DMS 273 treated with DMSO at 0.1 percent for 48 hours (cell line): ENCODE data around the gene CDH18.
A peak's percentile ranks its signal among the peaks of the same experiment; 100 is the strongest.

Experiments
- DNase-seq: peaks from one replicate; lab custom pipeline; 2025; lab: John Stamatoyannopoulos, UW

CDH18 gene, protein sequence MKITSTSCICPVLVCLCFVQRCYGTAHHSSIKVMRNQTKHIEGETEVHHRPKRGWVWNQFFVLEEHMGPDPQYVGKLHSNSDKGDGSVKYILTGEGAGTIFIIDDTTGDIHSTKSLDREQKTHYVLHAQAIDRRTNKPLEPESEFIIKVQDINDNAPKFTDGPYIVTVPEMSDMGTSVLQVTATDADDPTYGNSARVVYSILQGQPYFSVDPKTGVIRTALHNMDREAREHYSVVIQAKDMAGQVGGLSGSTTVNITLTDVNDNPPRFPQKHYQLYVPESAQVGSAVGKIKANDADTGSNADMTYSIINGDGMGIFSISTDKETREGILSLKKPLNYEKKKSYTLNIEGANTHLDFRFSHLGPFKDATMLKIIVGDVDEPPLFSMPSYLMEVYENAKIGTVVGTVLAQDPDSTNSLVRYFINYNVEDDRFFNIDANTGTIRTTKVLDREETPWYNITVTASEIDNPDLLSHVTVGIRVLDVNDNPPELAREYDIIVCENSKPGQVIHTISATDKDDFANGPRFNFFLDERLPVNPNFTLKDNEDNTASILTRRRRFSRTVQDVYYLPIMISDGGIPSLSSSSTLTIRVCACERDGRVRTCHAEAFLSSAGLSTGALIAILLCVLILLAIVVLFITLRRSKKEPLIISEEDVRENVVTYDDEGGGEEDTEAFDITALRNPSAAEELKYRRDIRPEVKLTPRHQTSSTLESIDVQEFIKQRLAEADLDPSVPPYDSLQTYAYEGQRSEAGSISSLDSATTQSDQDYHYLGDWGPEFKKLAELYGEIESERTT

DNA sequence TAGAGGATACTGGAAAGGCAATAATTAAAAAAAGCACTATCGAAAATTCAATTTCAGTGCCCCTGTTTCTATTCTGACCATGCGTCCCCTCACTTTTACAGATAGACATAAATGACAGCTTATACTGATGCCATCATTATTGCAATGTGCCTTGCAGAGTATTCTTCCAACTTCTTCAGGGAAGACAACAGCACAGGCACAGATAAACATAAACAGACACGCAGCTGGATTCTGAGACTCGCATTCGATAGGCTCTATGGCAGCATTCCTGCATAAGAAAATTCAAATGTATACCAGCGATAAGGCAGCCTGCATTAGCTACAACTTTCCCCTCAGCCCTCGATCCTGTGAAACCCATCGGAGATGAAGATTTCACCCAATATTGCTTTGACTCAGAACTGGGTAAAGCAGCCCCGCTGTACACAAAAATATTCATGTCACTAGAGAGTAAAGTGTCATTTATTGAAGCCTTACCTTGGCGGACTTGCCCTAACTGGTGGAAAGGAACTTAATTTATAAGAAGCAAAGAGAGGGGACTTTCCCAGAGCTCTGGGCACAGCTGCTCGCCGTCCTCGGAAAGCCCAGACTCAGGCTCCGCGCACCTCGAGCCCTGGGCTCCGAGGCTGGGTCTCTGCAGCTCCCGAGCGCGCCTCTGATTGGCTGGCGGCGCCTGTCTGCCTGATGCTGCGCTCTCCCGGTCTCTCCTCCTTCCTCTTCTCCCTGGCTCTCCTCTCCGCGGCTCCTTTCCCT, at the start of gene CDH18:
Gene CDH18 (minus strand): TSS at position 589 of the 750 bp plus-strand sequence. CDS start 149,214 bp downstream, outside the sequence.
- peak; percentile 70 for DNase-seq

DNA sequence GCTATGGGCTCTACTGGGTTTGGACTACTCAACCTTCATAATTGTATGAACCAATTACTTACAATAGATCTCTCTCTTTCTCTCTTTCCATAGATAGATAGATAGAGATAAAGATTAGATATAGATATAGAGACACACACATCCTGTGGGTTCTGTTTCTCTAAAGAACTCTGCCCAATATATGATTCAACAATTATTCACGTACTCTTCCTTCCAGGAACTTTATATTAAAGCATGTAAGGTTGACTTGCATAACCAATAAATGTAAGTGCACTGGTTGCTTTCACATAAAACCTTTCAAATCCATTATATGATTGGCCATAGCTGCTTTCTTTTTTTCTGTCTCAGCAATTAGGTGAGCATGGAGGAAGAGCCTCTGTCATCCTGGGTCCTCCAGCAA, 46.7 kb upstream of the CDH18 start:
- no peak for DNase-seq

DNA sequence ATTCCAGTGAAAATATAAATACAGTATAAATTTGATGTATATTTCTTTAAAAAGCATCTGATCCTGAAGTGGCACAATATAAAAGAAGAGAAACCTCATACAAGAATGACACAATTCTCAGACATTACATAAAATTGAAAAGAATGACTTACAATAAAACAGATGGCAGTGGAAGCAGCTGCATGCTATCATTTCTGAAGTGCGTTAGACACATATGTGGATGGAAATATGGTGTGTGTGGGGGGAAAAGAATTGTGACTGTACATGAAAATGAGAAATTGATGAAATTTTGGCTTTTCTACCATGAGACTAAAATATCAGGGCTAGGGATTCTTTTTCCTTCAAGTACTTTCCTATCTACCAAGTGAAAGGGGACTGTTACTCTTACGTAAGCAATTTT, 45.9 kb upstream of the CDH18 start:
- no peak for DNase-seq

DNA sequence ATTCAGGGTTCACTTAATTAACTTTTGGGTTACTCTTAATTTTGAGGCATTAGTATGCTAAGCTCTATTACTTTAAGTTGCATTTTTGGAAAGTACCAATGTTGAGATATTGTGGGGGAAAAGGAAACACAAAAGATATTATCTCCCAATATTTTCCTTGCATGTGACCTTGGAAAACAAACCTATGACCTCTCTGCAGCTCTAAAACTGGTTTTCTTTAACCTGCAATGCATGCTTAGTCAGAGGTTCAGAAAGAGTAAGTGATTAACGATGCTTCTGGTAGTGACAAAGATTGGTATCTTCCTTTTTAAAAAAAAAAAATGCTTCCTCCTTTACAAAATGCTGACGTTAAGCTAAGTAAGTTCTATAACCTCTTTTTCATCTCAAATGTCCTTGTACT, 44.9 kb upstream of the CDH18 start:
- DNase-seq, result no peak

DNA sequence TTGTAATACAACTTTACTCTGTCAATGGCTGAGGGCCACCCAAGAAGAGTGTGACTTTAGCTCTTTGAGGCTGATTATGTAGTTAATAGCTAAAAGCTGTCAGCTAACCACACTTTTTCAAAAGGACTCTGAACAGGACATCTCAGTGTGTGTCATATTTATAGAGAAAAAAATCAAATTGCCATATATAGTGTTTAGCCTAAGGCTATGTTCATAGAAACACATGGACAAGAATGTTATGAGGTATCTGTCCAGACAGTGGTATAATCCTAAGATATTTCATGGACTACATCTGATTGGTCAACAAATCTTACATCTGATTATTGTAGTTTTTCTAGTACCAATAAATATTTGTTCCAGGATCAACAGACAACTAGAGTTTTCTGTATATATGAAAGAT, 42.1 kb upstream of the CDH18 start:
- no peak for DNase-seq

DNA sequence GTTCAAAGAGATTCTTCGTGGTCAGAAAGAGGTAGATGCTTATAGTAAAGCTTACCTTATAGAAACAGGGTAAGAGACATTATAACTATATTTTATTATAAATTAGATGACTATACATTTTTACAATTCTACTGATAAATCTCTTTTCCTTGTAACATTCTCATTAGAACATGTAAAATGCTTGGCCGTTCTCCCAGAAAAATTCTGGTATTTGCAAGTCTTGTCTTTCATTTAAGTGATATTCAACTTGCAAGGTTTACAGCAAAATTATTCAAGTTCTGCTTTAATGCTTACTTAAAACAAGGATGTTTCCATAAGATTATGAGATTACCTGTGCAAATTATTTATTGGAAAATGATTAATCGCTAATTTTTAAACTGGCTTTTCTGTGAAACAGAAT, 41.3 kb upstream of the CDH18 start:
- DNase-seq, result no peak

DNA sequence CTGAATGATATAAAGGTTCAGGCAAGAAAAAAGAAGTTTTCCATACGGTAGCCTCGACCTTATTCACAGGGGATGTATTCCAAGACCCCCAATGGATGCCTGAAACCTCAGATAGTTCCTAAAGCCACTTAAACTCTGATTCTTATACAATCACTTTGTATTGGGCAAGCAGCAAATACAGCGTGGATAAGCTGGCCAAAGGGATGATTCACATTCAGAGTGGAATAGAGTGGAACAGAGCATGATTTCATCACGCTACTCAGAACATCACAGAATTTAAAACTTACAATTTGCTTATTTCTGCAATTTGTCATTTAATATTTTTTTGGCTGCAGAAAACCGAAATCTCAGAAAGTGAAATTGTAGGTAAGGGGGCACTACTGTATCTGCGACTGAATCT, 40.5 kb upstream of the CDH18 start:
- DNase-seq, result no peak

DNA sequence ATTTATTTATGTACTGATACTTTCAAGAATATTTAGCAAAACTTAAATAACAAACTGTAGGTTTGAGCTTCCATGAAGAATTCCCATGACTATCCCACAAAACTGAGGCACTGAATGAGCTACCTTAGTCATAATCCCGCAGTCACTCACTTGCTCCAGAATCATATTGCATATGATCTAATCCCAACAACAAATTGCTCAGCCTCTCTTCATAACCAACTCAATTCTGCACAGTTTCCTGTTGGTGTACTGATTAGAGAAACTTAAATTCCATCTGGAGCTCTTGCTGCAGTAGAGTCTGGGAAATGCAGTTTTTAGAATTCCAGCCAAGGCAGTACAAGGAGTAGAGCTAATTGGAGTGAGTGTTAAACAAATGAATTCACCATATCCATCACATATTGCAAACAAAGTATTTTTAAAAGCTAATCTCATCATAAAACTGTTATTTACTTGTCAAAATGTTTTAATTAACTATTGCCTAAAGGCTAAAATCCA, 35.7 kb upstream of the CDH18 start:
- no peak for DNase-seq

DNA sequence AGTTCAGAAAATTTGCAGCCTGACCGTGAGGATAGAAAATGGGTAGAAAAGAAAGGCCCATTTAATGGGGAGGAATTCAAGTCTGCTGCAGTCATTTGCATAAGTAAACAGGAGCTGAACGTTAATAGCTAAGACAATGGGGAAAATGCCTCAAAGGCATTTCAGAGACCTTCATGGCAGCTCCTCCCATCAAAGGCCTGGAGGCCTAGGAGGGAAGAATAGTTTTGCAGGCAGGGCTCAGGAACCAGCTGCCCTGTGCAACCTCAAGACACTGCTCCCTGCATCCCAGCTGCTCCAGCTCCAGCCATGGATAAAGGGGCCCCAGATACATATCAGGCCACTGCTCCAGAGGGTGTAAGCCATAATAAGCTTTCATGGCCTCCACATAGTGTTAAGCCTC, 32.2 kb upstream of the CDH18 start:
- DNase-seq, result no peak

DNA sequence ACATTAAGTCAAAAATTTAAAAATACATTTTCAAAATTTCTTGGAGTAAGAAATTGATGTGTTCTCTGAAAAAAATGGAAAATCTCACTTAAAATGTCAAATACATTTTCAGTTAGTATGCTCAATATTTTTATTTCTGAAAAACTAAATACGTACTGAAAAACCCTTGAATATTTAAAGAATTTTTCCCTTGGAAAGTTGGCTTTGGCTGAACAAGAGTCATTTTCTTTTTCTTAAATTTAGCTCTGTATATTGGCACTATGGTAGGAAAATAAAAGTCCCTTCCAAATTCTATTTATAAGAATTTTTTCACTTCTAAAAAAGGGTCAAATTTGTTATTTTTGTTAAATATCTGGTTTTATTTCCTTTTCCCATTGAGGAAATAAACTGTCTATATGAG, 29.0 kb upstream of the CDH18 start:
- no peak for DNase-seq

DNA sequence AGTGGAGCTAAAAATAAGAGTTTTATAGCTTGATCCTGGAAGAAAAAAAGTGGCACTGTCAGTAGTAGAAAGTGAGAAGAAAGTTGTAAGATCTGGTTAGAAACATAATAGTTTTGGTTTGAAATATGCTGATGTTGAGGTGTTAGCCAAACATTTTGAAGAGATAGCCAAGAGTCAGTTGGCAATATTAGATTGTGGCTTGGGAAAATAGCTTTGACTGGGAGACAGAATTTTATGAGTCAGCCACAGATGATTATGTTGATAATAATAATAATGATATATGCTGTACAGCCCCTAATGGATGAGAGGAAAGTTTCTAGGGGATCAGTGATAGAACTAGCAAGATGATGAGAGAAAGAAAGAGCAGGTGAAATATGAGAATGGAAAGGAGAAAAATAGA, 12.4 kb upstream of the CDH18 start:
- no peak for DNase-seq

DNA sequence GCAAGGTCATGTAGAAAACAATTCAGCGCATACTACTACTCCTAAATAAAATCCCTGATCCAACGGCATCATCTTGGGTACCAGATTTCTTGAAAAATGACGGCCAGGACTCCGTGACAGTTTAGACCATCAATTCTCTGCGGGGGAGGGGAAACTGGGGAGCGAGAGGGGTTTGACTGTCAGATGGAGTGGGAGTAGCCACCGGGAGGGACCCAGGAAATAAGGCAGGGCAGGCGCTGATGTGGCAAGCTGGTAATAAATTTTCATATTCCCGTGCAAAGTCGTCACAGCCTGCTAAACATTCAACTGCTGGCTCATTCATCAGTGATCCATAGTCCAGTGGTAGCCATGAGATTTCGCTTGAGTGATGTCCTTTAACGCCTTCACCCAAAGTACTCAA, 457 bp upstream of the CDH18 start:
- DNase-seq, result no peak

DNA sequence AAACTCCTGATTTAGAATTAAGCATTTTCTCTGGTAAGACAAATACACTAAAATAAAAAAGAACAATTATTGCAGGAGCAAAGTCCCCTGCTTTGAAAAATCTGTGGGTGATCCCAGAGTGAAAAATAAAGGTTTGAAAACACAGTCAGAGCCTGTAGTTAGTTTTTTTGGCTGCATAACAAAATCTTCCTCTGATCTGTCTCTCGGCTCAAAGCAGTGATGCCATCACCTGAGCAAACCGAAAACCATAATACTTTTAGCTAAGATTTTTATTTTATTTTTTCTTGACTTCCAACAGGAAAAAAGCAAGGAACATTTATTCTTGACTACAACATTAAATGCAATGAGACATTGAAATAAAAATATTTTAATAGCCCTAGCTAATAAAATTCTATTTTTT, 1.2 kb downstream of the CDH18 start:
- DNase-seq, result no peak

DNA sequence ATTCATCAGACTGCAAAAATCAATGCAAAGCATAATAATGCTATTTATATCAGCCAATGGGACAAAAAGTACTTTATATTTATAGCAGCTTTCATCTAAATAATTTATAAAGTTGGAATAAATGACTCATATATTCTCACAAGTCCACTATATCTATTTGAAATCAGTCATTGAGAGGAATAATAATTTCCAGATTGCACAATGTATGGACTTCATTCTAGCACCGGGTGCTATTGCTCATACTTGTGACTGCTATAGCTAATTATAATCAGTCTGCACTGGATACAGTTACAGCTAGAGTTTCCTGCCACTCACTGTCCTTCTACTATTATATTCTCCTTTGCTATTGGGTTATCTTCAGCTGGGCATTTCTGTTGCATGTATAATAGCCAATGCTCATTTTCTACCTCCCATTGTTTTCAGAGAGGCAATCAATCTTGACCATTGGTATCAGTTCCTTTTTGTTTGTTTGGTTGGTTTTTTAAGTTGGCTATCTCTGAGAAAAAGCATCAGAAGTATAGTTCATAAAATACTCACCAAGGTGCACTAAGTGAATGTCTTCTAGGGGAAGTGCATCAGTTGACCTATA, 1.9 kb downstream of the CDH18 start:
- no peak for DNase-seq

DNA sequence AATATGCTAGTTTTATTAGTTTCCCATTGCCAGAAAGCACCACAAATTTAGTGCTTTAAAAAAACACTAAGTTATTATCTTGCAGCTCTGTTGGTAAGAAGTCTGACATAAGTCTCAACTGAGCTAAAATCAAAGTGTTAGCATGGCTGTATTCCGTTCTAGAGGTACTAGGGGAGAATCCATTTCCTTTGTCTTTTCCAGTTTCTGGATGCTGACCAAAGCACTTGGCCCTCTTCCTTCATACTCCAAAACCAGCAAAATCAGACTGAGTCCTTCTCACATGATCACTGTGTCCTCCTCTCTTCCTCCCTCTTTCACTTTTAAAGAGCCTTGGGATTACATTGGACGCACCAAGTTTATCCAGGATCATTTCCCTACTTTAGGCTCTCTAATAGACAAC, 9.5 kb downstream of the CDH18 start:
- DNase-seq, result no peak

DNA sequence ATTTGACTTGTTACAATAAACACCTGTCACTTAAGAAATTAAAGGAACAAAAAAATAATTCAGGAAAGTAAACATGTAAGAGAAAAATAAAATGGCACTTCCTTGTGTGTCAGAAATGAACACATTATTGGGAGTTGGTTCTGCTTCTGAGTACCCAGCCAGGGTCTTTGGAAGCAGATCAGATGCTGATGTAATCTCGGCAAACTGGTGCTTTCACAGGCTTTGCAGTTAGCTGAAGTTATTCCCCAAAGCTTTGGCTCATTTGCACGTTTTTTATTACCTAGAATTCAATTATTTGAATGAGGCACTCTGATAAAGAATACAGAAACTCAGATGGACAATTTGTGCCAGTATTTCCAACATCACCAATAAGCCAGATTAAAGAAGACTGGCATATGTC, 10.9 kb downstream of the CDH18 start:
- DNase-seq, result no peak

DNA sequence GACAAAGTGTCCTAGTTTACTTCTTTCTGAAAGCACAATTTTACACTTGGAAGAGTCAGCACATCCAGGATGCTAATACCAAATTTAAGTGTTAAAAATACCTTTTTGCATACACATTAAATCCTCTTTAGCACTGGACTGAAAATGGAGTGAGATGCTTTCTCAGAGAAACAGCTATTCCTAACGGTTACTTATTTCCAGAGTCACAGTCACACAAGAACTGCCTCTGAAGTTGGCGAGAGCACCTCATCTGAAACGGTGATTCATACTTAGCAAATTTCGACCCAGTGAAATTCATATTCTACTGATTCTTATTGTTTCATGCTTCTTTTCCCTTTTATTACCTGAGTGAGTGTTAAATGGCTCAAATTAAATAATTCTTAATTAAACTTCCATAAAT, 12.2 kb downstream of the CDH18 start:
- no peak for DNase-seq

DNA sequence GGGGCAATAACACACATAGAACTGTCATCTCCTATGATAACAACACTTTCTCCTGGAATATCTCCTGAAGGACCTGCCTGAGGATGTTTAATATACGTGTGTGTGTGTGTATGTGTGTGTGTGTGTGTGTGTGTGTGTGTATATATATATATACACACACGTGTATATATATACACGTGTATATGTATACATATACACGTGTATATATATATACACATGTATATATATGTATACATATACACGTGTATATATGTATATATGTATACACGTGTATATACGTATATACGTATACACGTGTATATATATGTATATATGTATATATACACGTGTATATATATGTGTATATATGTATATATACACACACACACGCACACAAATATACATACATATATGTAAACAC, 27.5 kb downstream of the CDH18 start:
- DNase-seq, result no peak

DNA sequence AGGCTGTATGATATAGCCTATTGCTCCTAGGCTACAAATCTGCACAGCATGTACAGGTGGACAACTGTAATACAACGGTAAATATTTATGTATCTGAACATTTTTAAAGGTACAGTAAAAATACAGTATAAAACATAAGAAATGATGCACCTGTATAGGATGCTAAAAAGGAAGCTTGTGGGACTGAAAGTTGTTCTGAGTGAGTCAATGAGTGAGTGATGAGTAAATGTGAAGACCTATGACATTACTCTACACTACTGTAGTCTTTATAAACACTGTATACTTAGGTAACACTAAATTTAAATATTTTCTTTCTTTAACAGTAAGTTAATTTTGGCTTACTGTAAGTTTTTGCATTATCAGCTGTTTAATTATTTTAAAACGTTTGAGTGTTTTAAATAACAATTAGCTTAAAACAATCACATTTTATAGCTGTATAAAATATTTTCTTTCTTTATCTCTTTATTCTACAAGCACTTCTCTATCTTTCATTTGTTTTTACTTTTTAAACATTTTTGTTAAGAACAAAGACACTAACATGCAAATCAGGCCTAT, 28.1 kb downstream of the CDH18 start:
- no peak for DNase-seq

DNA sequence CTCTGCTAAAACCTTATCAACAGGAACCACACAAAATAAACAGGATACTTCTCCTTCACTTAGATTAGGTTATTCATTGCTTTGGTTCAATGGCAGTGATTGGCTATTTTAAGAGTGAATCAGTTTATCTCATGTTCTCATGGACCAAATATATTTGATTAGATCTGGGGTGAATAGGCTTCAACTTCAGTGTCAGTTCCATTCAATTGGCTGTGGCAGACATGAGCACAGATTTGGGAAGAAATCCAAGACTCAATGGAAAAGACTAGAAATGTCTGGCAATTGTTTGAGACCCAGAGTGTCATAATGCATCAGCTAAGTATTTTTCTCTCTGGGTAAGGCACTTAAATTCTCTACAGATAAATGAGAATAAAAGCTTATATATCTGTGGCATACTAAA, 37.1 kb downstream of the CDH18 start:
- DNase-seq, result no peak

DNA sequence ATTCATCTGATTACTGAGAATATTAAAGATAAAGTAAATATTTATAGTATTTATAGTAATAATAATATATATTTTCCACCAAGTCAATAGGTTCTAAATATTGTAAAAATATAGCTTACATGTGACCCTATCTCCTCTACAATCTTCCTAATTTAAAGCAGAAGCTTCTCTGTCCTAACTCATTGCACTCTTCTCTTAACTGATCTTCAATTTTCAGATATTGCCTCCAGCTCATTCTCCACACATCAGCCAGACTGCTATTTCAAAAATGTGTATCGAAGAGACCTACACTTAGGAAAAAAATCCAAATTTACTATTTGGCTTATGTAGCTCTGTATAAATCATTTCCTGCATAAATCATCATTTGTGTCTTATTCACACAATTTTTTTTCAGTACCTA, 47.8 kb downstream of the CDH18 start:
- no peak for DNase-seq

DNA sequence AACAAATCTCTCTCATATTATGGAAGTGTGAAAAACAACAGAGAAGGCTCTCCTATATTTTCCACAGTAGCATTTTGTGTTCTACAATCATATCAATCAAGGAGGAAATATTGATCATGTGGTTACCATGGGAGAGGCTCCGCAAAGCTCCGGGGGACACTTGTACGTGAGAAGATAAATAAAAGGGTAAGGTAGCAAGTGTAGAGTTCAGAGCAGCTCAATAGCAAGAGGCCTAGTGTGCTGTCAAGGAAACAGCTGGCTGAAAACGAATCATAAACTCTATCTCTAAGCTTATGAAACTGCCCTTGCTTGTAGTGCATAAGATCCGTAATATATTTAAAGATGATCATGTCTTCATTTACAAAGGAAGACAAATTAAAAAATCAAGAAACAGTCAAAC, 57.5 kb downstream of the CDH18 start:
- DNase-seq, result no peak
